ENCODE results near the gene EFEMP1.

Gene EFEMP1

DNA sequence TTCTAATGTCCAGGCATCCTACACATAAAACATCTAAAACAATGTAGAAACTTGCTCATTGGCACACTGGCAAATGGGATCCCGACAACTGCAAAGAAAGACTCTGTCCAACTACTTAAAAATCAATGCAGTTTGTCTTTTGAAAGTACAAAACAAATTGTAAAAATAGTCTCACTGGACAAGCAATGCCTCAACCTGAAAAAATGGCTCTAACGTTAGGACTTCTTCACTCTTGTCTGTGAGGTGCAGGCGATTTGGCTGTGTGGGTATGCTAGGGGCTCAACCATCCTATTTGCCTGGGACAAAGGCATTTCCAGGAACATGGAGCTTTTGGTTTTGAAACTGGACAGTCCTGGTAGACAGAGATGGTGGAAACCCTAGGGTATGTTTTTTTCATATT lies 10.7 kb downstream of the EFEMP1 start:
- no peak for DNase-seq (ENCODE audit: extremely low read depth, low read depth)
- TF ChIP-seq, protein P1, sequence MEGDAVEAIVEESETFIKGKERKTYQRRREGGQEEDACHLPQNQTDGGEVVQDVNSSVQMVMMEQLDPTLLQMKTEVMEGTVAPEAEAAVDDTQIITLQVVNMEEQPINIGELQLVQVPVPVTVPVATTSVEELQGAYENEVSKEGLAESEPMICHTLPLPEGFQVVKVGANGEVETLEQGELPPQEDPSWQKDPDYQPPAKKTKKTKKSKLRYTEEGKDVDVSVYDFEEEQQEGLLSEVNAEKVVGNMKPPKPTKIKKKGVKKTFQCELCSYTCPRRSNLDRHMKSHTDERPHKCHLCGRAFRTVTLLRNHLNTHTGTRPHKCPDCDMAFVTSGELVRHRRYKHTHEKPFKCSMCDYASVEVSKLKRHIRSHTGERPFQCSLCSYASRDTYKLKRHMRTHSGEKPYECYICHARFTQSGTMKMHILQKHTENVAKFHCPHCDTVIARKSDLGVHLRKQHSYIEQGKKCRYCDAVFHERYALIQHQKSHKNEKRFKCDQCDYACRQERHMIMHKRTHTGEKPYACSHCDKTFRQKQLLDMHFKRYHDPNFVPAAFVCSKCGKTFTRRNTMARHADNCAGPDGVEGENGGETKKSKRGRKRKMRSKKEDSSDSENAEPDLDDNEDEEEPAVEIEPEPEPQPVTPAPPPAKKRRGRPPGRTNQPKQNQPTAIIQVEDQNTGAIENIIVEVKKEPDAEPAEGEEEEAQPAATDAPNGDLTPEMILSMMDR (IDR thresholded peaks at IDR 0.05; ENCODE audit: low read depth, low read length): no peak

DNA sequence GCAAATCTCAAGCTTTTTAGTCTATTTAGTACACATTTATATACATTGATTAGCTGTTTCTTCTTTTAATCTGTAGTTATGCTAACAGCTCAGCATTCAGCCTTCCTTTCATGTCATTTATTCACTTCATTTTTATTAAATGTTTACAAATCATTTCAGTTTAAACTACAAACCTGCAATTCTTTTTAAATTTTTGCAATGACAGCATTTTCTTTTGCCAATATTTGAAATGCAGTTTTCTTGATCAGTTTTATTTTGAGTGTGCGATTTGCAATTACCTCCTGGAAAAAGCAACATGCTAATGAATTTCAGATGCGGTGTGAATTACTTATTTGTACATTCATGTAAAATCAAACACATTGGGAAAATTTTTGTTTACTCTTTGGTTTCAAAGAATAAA lies 13.5 kb downstream of the EFEMP1 start:
- TF ChIP-seq, protein P1 (IDR thresholded peaks at IDR 0.05; ENCODE audit: low read depth, low read length): no peak
- DNase-seq (ENCODE audit: extremely low read depth, low read depth): no peak

DNA sequence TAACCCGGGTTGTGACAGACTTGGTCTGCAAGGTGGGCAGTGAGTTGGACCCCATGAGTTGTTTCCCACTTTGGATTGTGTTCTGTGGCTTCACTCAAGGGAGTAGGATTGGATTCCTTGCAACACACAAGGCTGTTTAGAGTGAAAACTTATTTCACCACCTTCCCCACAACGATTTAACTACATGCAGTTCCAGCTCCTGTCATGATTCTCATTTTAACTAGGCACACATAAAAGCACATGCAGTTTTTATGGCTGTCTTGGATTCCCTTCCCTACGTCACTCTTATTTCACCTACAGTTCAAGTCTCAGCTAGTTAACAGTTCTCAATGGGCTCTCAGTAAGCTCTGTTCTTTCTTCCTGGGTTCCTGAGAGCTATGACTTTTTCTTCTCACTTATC lies 15.9 kb downstream of the EFEMP1 start:
- TF ChIP-seq, protein P1 (IDR thresholded peaks at IDR 0.05; ENCODE audit: low read depth, low read length): no peak
- no peak for DNase-seq (ENCODE audit: extremely low read depth, low read depth)

DNA sequence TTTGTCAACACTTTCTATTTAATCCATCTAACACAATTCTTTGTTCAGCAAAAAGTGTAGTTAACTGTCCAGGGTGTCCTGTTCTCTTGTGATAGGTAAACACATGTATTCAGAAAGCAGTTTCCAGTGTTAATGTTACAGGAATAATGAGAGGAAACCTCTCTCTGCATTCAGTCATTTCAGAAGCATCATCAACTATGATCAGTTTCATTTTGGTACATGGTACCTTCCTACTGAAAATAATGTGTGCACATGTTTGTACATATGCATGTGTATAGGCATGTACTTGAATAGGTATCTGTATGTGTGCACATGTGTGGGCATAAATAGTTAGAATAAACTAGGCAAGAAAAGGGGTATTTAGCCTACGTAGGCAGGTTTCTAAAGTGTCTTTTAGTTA lies 16.6 kb downstream of the EFEMP1 start:
- TF ChIP-seq, protein P1 (IDR thresholded peaks at IDR 0.05; ENCODE audit: low read depth, low read length): no peak
- no peak for DNase-seq (ENCODE audit: extremely low read depth, low read depth)

DNA sequence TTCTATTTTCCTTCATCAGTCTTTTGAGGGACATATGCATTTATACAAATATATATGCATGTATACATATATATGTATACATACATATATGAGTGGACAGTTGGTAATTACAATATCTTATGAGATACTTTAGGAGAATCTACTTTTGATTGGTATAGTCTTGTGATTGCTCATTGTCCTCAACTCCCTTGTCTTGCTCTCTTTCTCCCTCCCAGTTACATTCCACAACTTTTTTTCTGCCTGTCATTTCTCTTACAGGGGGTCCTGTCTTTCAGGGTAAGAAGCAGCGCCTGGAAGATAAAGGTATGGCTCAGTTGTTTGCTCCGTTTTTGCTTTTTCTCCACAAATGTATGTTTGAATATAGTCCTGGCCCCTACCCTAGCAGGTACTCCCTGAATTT lies 19.9 kb downstream of the EFEMP1 start:
- no peak for DNase-seq (ENCODE audit: extremely low read depth, low read depth)
- TF ChIP-seq, protein P1 (IDR thresholded peaks at IDR 0.05; ENCODE audit: low read depth, low read length): no peak

DNA sequence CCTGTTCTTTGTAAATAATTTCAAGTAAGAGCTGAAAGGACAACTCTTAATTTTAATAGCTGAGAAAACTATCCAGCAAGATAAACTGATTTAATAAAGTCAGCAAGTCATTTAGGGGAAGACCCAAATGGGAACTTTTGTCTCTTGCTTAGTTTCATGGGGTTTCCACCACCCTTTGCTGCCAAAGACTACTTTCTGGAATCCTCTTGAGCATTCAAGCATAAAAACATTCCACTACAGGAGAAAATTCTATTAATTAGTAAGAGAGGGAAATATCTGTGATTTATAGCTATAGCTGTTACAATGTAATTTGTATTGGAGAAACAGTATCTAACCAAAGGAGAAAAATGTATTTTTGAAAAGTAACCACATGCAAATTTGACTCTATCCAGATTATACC lies 20.6 kb downstream of the EFEMP1 start:
- TF ChIP-seq, protein P1 (IDR thresholded peaks at IDR 0.05; ENCODE audit: low read depth, low read length): no peak
- no peak for DNase-seq (ENCODE audit: extremely low read depth, low read depth)

DNA sequence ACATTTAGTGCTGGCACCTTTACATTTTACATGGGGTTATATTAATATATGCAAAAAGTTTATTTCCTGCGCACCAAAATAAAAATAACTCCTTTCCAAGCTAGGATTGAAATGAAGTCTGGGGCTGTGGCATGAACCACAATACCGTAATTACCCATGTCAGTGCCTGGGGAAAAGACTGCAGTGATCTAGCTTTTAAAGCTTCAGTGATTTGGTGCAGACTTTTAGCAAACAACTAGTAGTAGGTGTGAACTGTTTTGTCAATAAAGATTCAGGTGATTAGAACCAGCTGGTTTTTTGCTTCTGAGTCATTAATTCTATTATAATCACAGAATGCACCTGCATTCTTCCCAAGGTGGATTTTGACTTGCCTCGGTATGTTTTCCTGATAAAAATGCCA lies 21.2 kb downstream of the EFEMP1 start:
- DNase-seq (ENCODE audit: extremely low read depth, low read depth): no peak
- TF ChIP-seq, protein P1 (IDR thresholded peaks at IDR 0.05; ENCODE audit: low read depth, low read length): no peak
